ENCODE results near the gene KPTN.
A peak's percentile ranks its signal among the peaks of the same experiment; 100 is the strongest.

KPTN gene

GRCh38 chr19:47518139-47518538 is 34.1 kb upstream of the KPTN start:
- Histone ChIP-seq H3K4me3 (ENCODE audit: low read length) (no peak overlapping the region), H3K27me3 (replicated peaks; ENCODE audit: insufficient read depth, low read length) (peaks cover 27% of the 10 kb centered on the region), H3K9me2 (replicated peaks; ENCODE audit: insufficient read depth, low read length) (no peaks in the 10 kb centered on the region), H3F3A (ENCODE audit: insufficient read depth, low read length) (peaks cover 13% of the 10 kb centered on the region), H3K4me1 (ENCODE audit: low read length) (peaks cover 19% of the 10 kb centered on the region), H3K4me2 (ENCODE audit: low read depth, low read length) (peak overlapping the region; percentile 50), H3K9ac (ENCODE audit: low read length) (no peak overlapping the region; the same call in 1 of the 2 replicates), H3K79me2 (ENCODE audit: low read length) (peaks cover 17% of the 10 kb centered on the region), H3K27ac (ENCODE audit: low read length) (no peak overlapping the region), H3K36me3 (replicated peaks; ENCODE audit: insufficient read depth, low read length) (no peaks in the 10 kb centered on the region), H3K9me3 (replicated peaks; ENCODE audit: insufficient read depth, low read length) (no peaks in the 10 kb centered on the region), H4K20me1 (ENCODE audit: insufficient read depth, low read length) (peaks cover 4% of the 10 kb centered on the region; the same call in 1 of the 2 replicates), H2AFZ (ENCODE audit: low read length) (no peak overlapping the region)
- DNase-seq, result peak; percentile 79
- TF ChIP-seq CTCF (IDR thresholded peaks at IDR 0.05; ENCODE audit: low read length), result no peak
- no peak for TF ChIP-seq EZH2phosphoT487 (IDR thresholded peaks at IDR 0.05; ENCODE audit: low read length)
- no peak for TF ChIP-seq EZH2 (optimal IDR thresholded peaks at IDR 0.05; ENCODE audit: low read depth, low read length)

- no peaks in the 10 kb centered on the region for H3K9me2 ChIP-seq (replicated peaks; ENCODE audit: insufficient read depth, low read length)
- peaks cover 21% of the 10 kb centered on the region for H3K4me1 ChIP-seq (ENCODE audit: low read length)
- peak within 1 kb of the TSS; percentile 97 for H3K9ac ChIP-seq (ENCODE audit: low read length)
- peak; percentile 100 for DNase-seq
- peak within 1 kb of the TSS; percentile 97 for H3K4me2 ChIP-seq (ENCODE audit: low read depth, low read length)
- peak within 1 kb of the TSS; percentile 88 for H2AFZ ChIP-seq (ENCODE audit: low read length)
- H3K4me3 ChIP-seq (ENCODE audit: low read length), result peak within 1 kb of the TSS; percentile 99
- H3K36me3 ChIP-seq (replicated peaks; ENCODE audit: insufficient read depth, low read length), result no peaks in the 10 kb centered on the region
- H3F3A ChIP-seq (ENCODE audit: insufficient read depth, low read length), result peaks cover 13% of the 10 kb centered on the region
- peaks cover 48% of the 10 kb centered on the region for H3K79me2 ChIP-seq (ENCODE audit: low read length)
- no peak for TF ChIP-seq CTCF (IDR thresholded peaks at IDR 0.05; ENCODE audit: low read length)
- peaks cover 2% of the 10 kb centered on the region; the same call in 1 of the 2 replicates for H3K27me3 ChIP-seq (replicated peaks; ENCODE audit: insufficient read depth, low read length)
- no peaks in the 10 kb centered on the region for H3K9me3 ChIP-seq (replicated peaks; ENCODE audit: insufficient read depth, low read length)
- peak within 1 kb of the TSS; percentile 75 for H3K27ac ChIP-seq (ENCODE audit: low read length)
- peaks cover 9% of the 10 kb centered on the region; the same call in 1 of the 2 replicates for H4K20me1 ChIP-seq (ENCODE audit: insufficient read depth, low read length)
Observed at GRCh38 chr19:47514869-47515588, 31.0 kb upstream of the KPTN start, which contains the start of gene NAPA. Gene NAPA (minus strand): TSS chr19:47515063. CDS start chr19:47514940, 123 bp downstream.

GRCh38 chr19:47514151-47514868 is 30.3 kb upstream of the KPTN start:
- H4K20me1 ChIP-seq (ENCODE audit: insufficient read depth, low read length), result peaks cover 9% of the 10 kb centered on the region; the same call in 1 of the 2 replicates
- no peaks in the 10 kb centered on the region for H3K27me3 ChIP-seq (replicated peaks; ENCODE audit: insufficient read depth, low read length)
- DNase-seq, result peak; percentile 11
- H3K27ac ChIP-seq (ENCODE audit: low read length), result peak overlapping the region; percentile 75
- peaks cover 55% of the 10 kb centered on the region for H3K79me2 ChIP-seq (ENCODE audit: low read length)
- H3K9me3 ChIP-seq (replicated peaks; ENCODE audit: insufficient read depth, low read length), result no peaks in the 10 kb centered on the region
- H3K9me2 ChIP-seq (replicated peaks; ENCODE audit: insufficient read depth, low read length), result no peaks in the 10 kb centered on the region
- no peaks in the 10 kb centered on the region for H3K36me3 ChIP-seq (replicated peaks; ENCODE audit: insufficient read depth, low read length)
- peaks cover 21% of the 10 kb centered on the region for H3K4me1 ChIP-seq (ENCODE audit: low read length)
- peak overlapping the region; percentile 97 for H3K4me2 ChIP-seq (ENCODE audit: low read depth, low read length)
- TF ChIP-seq EZH2phosphoT487 (IDR thresholded peaks at IDR 0.05; ENCODE audit: low read length) (no peak), CTCF (IDR thresholded peaks at IDR 0.05; ENCODE audit: low read length) (no peak), EZH2 (optimal IDR thresholded peaks at IDR 0.05; ENCODE audit: low read depth, low read length) (no peak)
- peak overlapping the region; percentile 67 for H2AFZ ChIP-seq (ENCODE audit: low read length)
- H3K9ac ChIP-seq (ENCODE audit: low read length), result peak overlapping the region; percentile 97
- peaks cover 13% of the 10 kb centered on the region for H3F3A ChIP-seq (ENCODE audit: insufficient read depth, low read length)
- peak overlapping the region; percentile 99 for H3K4me3 ChIP-seq (ENCODE audit: low read length)

All from MM.1S (cell line).